ENCODE data around the gene GRM8. TPM values are rescaled to one million over a fixed set of nuclear protein-coding genes. Genes with fewer than 3 reads are reported as not detected.

GRM8 gene
- total and polyA plus RNA-seq, 2 experiments from 2014 or later, result not detected

DNA sequence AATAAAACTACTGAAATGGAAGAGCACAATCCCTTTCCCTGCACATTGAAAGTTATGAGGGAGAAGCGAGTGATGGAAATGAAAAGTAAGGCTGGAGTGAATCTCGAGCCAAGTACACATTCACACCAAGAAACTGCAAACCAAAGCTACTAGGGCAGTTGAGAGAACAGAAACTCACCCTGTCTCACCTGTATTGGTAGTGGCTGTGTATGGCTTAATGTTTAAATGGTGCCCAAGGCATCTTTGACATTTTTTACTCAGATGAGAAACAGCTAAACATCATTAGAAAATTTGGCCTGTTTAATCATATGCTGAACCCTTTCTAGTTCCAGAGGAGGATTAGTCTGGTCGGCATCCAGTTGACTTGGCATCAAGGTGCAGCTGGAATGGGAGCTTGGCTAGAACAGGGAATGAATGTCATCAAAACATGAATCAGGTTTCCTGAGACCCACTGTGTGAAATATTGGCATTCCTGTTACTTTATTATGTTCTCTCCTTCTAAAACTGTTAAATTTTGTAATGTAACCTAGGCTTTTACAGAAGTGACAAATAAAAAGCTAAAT lies 840.8 kb downstream of the GRM8 start:
- in situ Hi-C loops (cut with MboI), result no loop called here
- TF ChIP-seq EZH2 (IDR thresholded peaks at IDR 0.05; ENCODE audit: insufficient read depth, poor library complexity, severe bottlenecking) (no peak), EZH2phosphoT487 (IDR thresholded peaks at IDR 0.05; ENCODE audit: insufficient read depth, low read depth) (no peak)
- Histone ChIP-seq H4K20me1 (ENCODE audit: insufficient read depth) (no peaks in the 10 kb centered on the region), H3K4me3 (no peak overlapping the region), H2AFZ (no peak overlapping the region), H3K36me3 (ENCODE audit: low read depth) (no peaks in the 10 kb centered on the region), H3K4me2 (ENCODE audit: unreplicated experiment) (no peak overlapping the region), H3F3A (ENCODE audit: insufficient read depth) (no peaks in the 10 kb centered on the region), H3K27me3 (replicated peaks; ENCODE audit: insufficient read depth) (no peaks in the 10 kb centered on the region), H3K79me2 (ENCODE audit: insufficient read depth) (no peaks in the 10 kb centered on the region), H3K4me1 (ENCODE audit: insufficient read depth) (no peaks in the 10 kb centered on the region), H3K9me3 (ENCODE audit: low read depth) (no peaks in the 10 kb centered on the region), H3K9me2 (ENCODE audit: insufficient read depth) (no peaks in the 10 kb centered on the region), H3K27ac (no peak overlapping the region), H3K9ac (no peak overlapping the region)
- WGBS, 2 experiments (ENCODE audit: low coverage in 1 of 2, low lambda C conversion rate in 2 of 2, missing lambda C conversion rate in 2 of 2), result 7% methylated on average over 3 of the region's 3 CpGs
- DNase-seq, result no peak

DNA sequence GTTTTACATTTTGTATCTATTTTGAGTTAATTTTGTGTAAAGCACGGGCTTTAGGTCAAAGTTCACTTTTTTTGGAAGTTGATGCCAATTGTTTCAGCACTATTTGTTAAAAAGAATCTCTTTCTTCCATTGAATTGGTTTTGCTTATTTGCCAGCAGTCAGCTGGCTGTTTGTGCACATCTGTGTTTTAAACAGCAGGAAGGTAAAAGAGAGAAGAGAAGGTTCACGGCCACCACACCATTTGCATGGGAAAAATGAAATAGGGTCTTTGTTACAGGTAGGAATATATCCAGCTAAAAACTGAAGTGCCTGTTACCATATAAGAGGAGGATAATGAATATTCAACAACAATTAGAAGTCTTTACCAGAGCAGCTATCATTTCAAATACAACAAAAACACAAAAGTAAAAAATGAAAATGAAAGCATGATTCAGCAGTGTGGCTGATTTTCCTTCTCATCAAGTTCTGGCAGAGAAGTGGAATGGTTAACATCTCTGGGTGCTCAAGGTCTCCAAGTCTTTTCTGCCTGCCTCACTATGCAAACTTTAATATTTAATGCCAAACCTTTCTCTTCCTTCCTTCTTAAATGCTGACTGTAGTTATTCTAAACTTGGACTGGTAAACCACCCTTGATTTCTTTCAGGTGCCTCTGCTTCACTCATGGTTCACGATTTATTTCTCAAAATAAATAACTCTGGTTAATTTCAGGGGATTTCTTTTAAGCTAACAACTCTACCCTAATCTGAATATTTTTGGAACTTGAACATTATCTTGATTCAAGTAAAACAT lies 841.5 kb downstream of the GRM8 start:
- Histone ChIP-seq H3K36me3 (ENCODE audit: low read depth) (no peaks in the 10 kb centered on the region), H3K4me1 (ENCODE audit: insufficient read depth) (no peaks in the 10 kb centered on the region), H3F3A (ENCODE audit: insufficient read depth) (no peaks in the 10 kb centered on the region), H3K27ac (no peak overlapping the region), H3K9me3 (ENCODE audit: low read depth) (no peaks in the 10 kb centered on the region), H3K4me2 (ENCODE audit: unreplicated experiment) (no peak overlapping the region), H3K9ac (no peak overlapping the region), H4K20me1 (ENCODE audit: insufficient read depth) (no peaks in the 10 kb centered on the region), H3K79me2 (ENCODE audit: insufficient read depth) (no peaks in the 10 kb centered on the region), H3K4me3 (no peak overlapping the region), H3K9me2 (ENCODE audit: insufficient read depth) (no peaks in the 10 kb centered on the region), H3K27me3 (replicated peaks; ENCODE audit: insufficient read depth) (no peaks in the 10 kb centered on the region), H2AFZ (no peak overlapping the region)
- in situ Hi-C loops (cut with MboI), result no loop called here
- no peak for TF ChIP-seq EZH2phosphoT487 (IDR thresholded peaks at IDR 0.05; ENCODE audit: insufficient read depth, low read depth)
- no peak for TF ChIP-seq EZH2 (IDR thresholded peaks at IDR 0.05; ENCODE audit: insufficient read depth, poor library complexity, severe bottlenecking)
- WGBS, 2 experiments (ENCODE audit: low coverage in 1 of 2, low lambda C conversion rate in 2 of 2, missing lambda C conversion rate in 2 of 2), result 0 to 9% methylated on average over 1 of the region's 3 CpGs
- DNase-seq, result no peak

DNA sequence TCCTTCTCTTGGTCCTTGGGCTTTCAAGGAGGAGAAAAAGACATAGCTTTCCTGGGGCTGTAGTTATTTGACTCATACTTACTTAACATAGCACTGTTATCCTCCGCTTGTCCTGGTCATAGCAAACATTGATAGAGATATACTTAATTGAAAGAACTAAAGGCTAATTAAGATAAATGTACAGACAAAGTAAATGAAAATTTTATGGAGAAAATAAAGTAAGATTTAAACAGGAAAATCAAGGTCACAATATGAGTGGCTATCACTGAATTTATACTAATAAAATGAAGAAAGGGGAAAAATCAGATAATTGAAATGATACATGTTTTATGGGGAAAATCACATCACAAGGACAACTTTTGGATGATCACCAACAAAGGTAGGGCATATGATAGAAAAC lies 849.7 kb downstream of the GRM8 start:
- Histone ChIP-seq H3F3A (ENCODE audit: insufficient read depth) (no peaks in the 10 kb centered on the region), H3K9me2 (ENCODE audit: insufficient read depth) (no peaks in the 10 kb centered on the region), H2AFZ (no peak overlapping the region), H3K9ac (no peak overlapping the region), H3K4me3 (no peak overlapping the region), H3K79me2 (ENCODE audit: insufficient read depth) (no peaks in the 10 kb centered on the region), H3K4me2 (ENCODE audit: unreplicated experiment) (no peak overlapping the region), H3K4me1 (ENCODE audit: insufficient read depth) (no peaks in the 10 kb centered on the region), H3K9me3 (ENCODE audit: low read depth) (no peaks in the 10 kb centered on the region), H3K36me3 (ENCODE audit: low read depth) (no peaks in the 10 kb centered on the region), H3K27ac (no peak overlapping the region), H4K20me1 (ENCODE audit: insufficient read depth) (no peaks in the 10 kb centered on the region), H3K27me3 (replicated peaks; ENCODE audit: insufficient read depth) (no peaks in the 10 kb centered on the region)
- in situ Hi-C loops (cut with MboI), result no loop called here
- TF ChIP-seq EZH2 (IDR thresholded peaks at IDR 0.05; ENCODE audit: insufficient read depth, poor library complexity, severe bottlenecking) (no peak), EZH2phosphoT487 (IDR thresholded peaks at IDR 0.05; ENCODE audit: insufficient read depth, low read depth) (no peak)
- 39 to 50% methylated on average over 1 of the region's 1 CpG for WGBS, 2 experiments (ENCODE audit: low coverage in 1 of 2, low lambda C conversion rate in 2 of 2, missing lambda C conversion rate in 2 of 2)
- DNase-seq, result no peak

DNA sequence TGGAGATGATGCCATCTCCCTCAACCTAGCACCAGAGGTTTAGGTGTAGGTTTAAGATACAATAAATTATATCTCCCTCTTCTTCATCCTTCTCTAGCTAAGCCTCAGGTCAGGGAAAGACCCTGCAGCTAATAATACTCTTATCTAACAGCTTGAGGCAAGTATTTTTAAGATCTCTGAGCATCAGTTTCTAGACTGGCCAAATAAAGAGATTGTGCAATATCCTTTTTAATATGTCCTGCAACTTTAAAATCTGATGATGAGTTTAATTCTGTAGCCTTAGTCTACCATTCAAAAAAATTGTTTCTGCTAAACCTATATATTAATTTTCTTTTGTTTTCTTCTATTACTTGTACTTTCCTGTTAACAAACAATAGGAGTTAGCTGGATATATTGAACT lies 850.8 kb downstream of the GRM8 start:
- H3K9ac ChIP-seq, result no peak overlapping the region
- H3K9me2 ChIP-seq (ENCODE audit: insufficient read depth), result no peaks in the 10 kb centered on the region
- in situ Hi-C loops (cut with MboI), result no loop called here

More for the DNA sequence above, 850.8 kb downstream of the GRM8 start:
- Histone ChIP-seq H3K4me2 (ENCODE audit: unreplicated experiment) (no peak overlapping the region), H3K79me2 (ENCODE audit: insufficient read depth) (no peaks in the 10 kb centered on the region), H2AFZ (no peak overlapping the region), H3F3A (ENCODE audit: insufficient read depth) (no peaks in the 10 kb centered on the region), H3K27me3 (replicated peaks; ENCODE audit: insufficient read depth) (no peaks in the 10 kb centered on the region), H3K4me3 (no peak overlapping the region), H3K36me3 (ENCODE audit: low read depth) (no peaks in the 10 kb centered on the region), H4K20me1 (ENCODE audit: insufficient read depth) (no peaks in the 10 kb centered on the region), H3K4me1 (ENCODE audit: insufficient read depth) (no peaks in the 10 kb centered on the region), H3K27ac (no peak overlapping the region), H3K9me3 (ENCODE audit: low read depth) (no peaks in the 10 kb centered on the region)
- TF ChIP-seq EZH2 (IDR thresholded peaks at IDR 0.05; ENCODE audit: insufficient read depth, poor library complexity, severe bottlenecking) (no peak), EZH2phosphoT487 (IDR thresholded peaks at IDR 0.05; ENCODE audit: insufficient read depth, low read depth) (no peak)
- DNase-seq, result no peak

Measured in GM23248 (cell line).